Diencephalon (tissue), 1 donor: ENCODE measurements around the gene IGSF11. TPM values are rescaled to one million over a fixed set of nuclear protein-coding genes. Genes with fewer than 3 reads are reported as not detected.

ENCODE experiments used
- total RNA-seq: library from RNA; depleted of rRNA; stranded (reverse); fragments of >200 nt; gene quantifications from one replicate; pipeline ENCODE4 v1.2.3, GENCODE V29; 2014

Gene IGSF11, protein sequence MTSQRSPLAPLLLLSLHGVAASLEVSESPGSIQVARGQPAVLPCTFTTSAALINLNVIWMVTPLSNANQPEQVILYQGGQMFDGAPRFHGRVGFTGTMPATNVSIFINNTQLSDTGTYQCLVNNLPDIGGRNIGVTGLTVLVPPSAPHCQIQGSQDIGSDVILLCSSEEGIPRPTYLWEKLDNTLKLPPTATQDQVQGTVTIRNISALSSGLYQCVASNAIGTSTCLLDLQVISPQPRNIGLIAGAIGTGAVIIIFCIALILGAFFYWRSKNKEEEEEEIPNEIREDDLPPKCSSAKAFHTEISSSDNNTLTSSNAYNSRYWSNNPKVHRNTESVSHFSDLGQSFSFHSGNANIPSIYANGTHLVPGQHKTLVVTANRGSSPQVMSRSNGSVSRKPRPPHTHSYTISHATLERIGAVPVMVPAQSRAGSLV
- 19.6 TPM for total RNA-seq

GRCh38 chr3:119034256-119035013, at the start of gene IGSF11:
TSS of gene IGSF11 (minus strand) at chr3:119034846. CDS start at chr3:119034582, 264 bp downstream.

Other genes with a start within 250 kb of the IGSF11 start
- gene TEX55, start 111.3 kb upstream of the IGSF11 start, total RNA-seq, result not detected
- gene UPK1B, start 138.8 kb upstream of the IGSF11 start, total RNA-seq, result not detected
- 12.0 TPM for gene B4GALT4, start 206.0 kb upstream of the IGSF11 start, total RNA-seq